SK-N-MC (cell line): ENCODE measurements around the gene SLC45A2.

ENCODE experiments used
- EZH2 ChIP-seq: fragments of 200-600 bp; sonication (generic); IDR thresholded peaks from one replicate; pipeline ENCODE4 v1.6.1; 2017; ENCODE audit warnings: antibody characterized with exemption
- POLR2AphosphoS5 ChIP-seq: IDR thresholded peaks from 2 replicates; pipeline ENCODE4 v1.6.1; 2012; ENCODE audit warnings: mild to moderate bottlenecking, low read depth, low read length, borderline replicate concordance

DNA sequence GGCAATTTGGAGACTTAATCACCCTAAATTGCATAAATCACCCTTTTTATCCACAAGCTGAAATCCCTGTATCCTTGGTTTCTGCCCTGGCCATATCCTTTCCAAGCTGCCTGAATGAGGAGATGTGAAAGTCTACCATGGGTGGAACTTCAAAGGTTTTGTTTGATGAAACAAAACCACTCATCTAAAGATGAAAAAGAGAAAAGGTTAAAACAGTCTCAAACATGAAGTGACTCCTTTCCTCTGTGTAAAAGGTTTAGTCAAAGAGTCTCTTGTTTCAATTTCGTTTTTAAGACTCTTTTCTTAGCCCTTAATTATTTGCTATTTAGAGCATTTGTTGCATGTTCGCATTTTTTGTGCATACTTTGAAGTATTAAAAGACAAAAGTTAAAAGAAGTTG, 11.2 kb downstream of the SLC45A2 start:
- TF ChIP-seq EZH2 = no peak
- no peak for TF ChIP-seq POLR2AphosphoS5
